Left ventricle myocardium inferior (tissue), 1 donor: ENCODE results near the gene CRHR2. TPM values are rescaled to one million over a fixed set of nuclear protein-coding genes. Genes with fewer than 3 reads are reported as not detected.

Experiments used
- DNase-seq: peaks from one replicate; pipeline ENCODE4 v3.0.0-alpha.2; 2020
- H3K27ac ChIP-seq: fragments of 200-600 bp; replicated peaks from 2 replicates; pipeline ENCODE4 v1.8.0; 2021
- H3K27me3 ChIP-seq: fragments of 200-600 bp; 2 replicates; pipeline ENCODE4 v1.8.0; 2021; ENCODE audit warnings: low read depth
- H3K36me3 ChIP-seq: fragments of 200-600 bp; 2 replicates; pipeline ENCODE4 v1.8.0; 2021
- H3K4me1 ChIP-seq: fragments of 200-600 bp; 2 replicates; pipeline ENCODE4 v1.8.0; 2021
- H3K4me3 ChIP-seq: fragments of 200-600 bp; 2 replicates; pipeline ENCODE4 v1.8.0; 2021; ENCODE audit warnings: mild to moderate bottlenecking, moderate library complexity
- H3K9me3 ChIP-seq: fragments of 200-600 bp; replicated peaks from 2 replicates; pipeline ENCODE4 v1.8.0; 2021
- CTCF ChIP-seq: fragments of 200-600 bp; IDR thresholded peaks from 2 replicates; pipeline ENCODE4 v1.8.0; 2021; ENCODE audit warnings: antibody characterized with exemption, mild to moderate bottlenecking, borderline replicate concordance
- intact Hi-C: fragments of 100-400 bp; cut with micrococcal nuclease; formaldehyde crosslinking; loops from one replicate; pipeline ENCODE4 v1.11.0; 2022
- long read RNA-seq: library from polyadenylated mRNA; unstranded; transcript quantifications from one replicate; pipeline ENCODE4 v2.0.0, GENCODE V29; 2021
- total RNA-seq: library from RNA; stranded (reverse); fragmentation: NEBNext Ultra II Directional; extraction: Animal tissue kit (Norgen Biotek cat#: 25700); gene quantifications from one replicate; pipeline ENCODE4 v1.2.1, GENCODE V29; 2021
- donor health status: DM: no; HTN: yes; CAD: no; lungs with severe emphysema.

Gene CRHR2
- total RNA-seq, result 0.19 TPM
- long read RNA-seq, result 0 reads

- peak within 1 kb of the TSS; percentile 67 for H3K4me3 ChIP-seq
- no peaks in the 10 kb centered on the region for H3K36me3 ChIP-seq
- peak within 1 kb of the TSS; percentile 4 for H3K27ac ChIP-seq
- H3K9me3 ChIP-seq, result no peaks in the 10 kb centered on the region
- TF ChIP-seq CTCF, result peak; percentile 64
- H3K4me1 ChIP-seq, result peaks cover 15% of the 10 kb centered on the region
- intact Hi-C loops, result loop anchor here (10.0 kb wide), 1 partner anchor 62 kb away; no protein-coding TSS in a partner anchor
- H3K27me3 ChIP-seq, result peaks cover 83% of the 10 kb centered on the region
- peak; percentile 26 for DNase-seq
Observed at GRCh38 chr7:30682212-30683083, at the start of gene CRHR2. Gene CRHR2 (minus strand): TSS chr7:30682456. CDS start chr7:30682280, 176 bp downstream.

GRCh38 chr7:30731581-30731980 lies 49.3 kb upstream of the CRHR2 start:
- no peak for TF ChIP-seq CTCF
- intact Hi-C loops, result loop anchor here (10.0 kb wide), 1 partner anchor 107 kb away; no protein-coding TSS in a partner anchor
- Histone ChIP-seq H3K36me3 (no peaks in the 10 kb centered on the region), H3K4me1 (no peaks in the 10 kb centered on the region), H3K27me3 (peaks cover 30% of the 10 kb centered on the region), H3K27ac (no peak overlapping the region), H3K9me3 (no peaks in the 10 kb centered on the region), H3K4me3 (no peak overlapping the region)
- DNase-seq, result no peak

GRCh38 chr7:30730996-30731395 lies 48.7 kb upstream of the CRHR2 start:
- no peak overlapping the region for H3K27ac ChIP-seq
- no peaks in the 10 kb centered on the region for H3K9me3 ChIP-seq
- intact Hi-C loops, result loop anchor here (10.0 kb wide), 1 partner anchor 106 kb away; no protein-coding TSS in a partner anchor
- DNase-seq, result no peak
- no peaks in the 10 kb centered on the region for H3K36me3 ChIP-seq
- H3K4me3 ChIP-seq, result no peak overlapping the region
- TF ChIP-seq CTCF, result no peak
- H3K4me1 ChIP-seq, result no peaks in the 10 kb centered on the region
- H3K27me3 ChIP-seq, result peaks cover 30% of the 10 kb centered on the region

- Histone ChIP-seq H3K36me3 (no peaks in the 10 kb centered on the region), H3K27ac (no peak overlapping the region), H3K27me3 (peaks cover 30% of the 10 kb centered on the region), H3K9me3 (no peaks in the 10 kb centered on the region), H3K4me1 (no peaks in the 10 kb centered on the region), H3K4me3 (no peak overlapping the region)
- TF ChIP-seq CTCF, result no peak
- no peak for DNase-seq
- intact Hi-C loops, result loop anchor here (10.0 kb wide), 1 partner anchor 105 kb away; no protein-coding TSS in a partner anchor
Observed at GRCh38 chr7:30730097-30730496, 47.8 kb upstream of the CRHR2 start.

GRCh38 chr7:30729642-30730041 lies 47.4 kb upstream of the CRHR2 start:
- DNase-seq, result no peak
- H3K27me3 ChIP-seq, result peaks cover 29% of the 10 kb centered on the region
- H3K27ac ChIP-seq, result no peak overlapping the region
- no peaks in the 10 kb centered on the region for H3K9me3 ChIP-seq
- no peaks in the 10 kb centered on the region for H3K36me3 ChIP-seq
- no peaks in the 10 kb centered on the region for H3K4me1 ChIP-seq
- H3K4me3 ChIP-seq, result no peak overlapping the region
- no peak for TF ChIP-seq CTCF
- intact Hi-C loops, result loop anchor here (10.0 kb wide), 1 partner anchor 105 kb away; no protein-coding TSS in a partner anchor
